HG03571 (cell line): ENCODE data around the gene MUSK.
"Not testable (repeated sequence)": the region's sequence is repeated elsewhere in the genome, so short reads cannot be mapped to it uniquely, and the experiment has no call there.

ENCODE experiments used
- ATAC-seq: cut with Tn5 transposase; IDR thresholded peaks from one replicate; pipeline ENCODE4 v1.9.1; 2021; ENCODE audit not compliant: unreplicated experiment

The MUSK gene

DNA sequence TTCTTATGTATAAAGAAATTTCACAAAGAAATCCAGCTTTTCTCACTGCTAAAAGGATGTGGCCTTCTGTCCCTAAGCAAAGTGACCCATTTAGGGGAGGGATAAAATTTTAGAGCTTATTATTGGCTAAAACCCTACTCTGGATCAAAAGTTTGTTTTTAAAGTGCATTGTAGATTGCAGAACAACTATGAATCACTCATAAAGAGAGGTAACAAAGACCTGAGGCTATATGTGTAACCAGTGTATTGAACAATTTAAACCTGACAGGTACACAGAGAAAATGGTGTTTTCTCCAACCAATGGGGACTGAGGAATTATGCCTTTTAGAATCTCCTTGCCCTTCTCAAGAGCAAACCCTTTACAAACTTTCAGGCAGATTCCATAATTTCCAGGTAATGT is 86.6 kb downstream of the MUSK start:
- no peak for ATAC-seq

- no peak for ATAC-seq
These were observed 89.6 kb downstream of the MUSK start for GRCh38 chr9:110758201-110758600.

DNA sequence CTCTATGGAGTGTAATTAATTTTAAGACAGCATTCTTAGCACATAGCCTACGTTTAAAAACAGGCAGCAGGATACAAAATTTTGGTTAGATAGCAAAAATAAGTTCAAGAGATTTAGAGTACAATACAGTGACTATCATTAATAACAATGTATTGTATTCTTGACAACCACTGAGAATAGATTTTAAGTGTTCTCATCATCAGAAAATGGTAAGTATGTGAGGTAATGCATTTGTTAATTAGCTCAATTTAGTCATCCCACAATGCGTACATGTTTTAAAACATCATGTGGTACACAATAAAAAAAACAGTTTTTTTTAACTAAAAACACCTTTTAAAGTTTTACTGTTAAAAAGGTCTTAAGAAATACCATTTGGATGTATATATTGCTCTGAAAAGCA is 94.2 kb downstream of the MUSK start:
- ATAC-seq: no peak

GRCh38 chr9:110763568-110763967 is 95.0 kb downstream of the MUSK start:
- no peak for ATAC-seq

DNA sequence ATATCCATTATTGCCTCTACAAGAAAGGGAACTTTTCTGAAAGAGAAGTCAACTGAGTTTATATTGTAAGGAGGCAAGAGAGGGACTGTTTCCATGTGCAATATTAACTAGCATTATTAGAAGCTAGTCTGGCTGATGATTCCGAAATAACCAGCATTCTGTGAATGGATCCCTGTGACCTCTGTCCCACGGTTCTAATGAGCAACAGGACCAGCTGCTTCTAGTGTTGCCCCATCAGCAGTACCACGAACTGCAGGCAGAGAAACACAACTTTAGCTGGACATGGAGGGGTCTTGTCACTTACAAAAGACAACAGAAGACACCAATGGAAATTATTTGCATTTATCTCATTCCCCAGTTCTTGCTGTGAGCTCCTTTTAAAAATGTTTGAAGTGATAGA is 95.4 kb downstream of the MUSK start:
- ATAC-seq: no peak

DNA sequence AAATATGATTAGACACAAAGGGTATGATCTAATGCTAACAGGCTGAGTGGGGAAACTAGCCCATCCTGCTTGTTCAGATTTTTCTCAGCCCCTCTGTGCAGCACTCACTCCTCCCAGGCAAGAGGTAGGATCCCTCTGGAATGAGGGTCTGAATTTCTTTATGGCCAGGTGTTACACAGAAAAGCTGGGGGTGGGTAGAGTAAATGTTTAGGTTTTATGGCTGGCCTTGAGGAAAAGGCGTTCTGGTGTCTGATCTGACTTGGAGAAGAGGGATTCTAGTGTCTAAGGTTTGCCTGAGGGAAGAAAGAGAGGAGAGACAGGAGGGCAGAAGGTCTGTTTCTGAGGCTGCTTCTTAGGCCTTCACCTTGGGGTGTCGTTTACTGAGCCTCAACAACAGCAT is 97.3 kb downstream of the MUSK start:
- no peak for ATAC-seq

DNA sequence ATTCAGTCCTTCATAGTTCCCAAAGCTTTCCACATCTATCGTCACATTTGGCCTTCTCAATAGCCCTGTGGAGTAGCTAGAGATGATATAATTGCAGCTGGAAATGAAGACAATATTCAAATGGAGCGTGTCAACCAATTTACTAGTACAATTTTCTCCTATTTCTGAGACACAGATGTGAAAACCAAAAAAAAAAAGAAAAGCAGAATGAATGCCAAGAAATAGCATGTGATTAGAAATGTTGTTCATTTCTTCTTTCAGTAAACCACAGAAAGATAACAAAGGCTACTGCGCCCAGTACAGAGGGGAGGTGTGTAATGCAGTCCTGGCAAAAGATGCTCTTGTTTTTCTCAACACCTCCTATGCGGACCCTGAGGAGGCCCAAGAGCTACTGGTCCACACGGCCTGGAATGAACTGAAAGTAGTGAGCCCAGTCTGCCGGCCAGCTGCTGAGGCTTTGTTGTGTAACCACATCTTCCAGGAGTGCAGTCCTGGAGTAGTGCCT is 99.0 kb downstream of the MUSK start:
- ATAC-seq: no peak

- no peak for ATAC-seq
These were observed 100.3 kb downstream of the MUSK start for GRCh38 chr9:110768886-110769285.

DNA sequence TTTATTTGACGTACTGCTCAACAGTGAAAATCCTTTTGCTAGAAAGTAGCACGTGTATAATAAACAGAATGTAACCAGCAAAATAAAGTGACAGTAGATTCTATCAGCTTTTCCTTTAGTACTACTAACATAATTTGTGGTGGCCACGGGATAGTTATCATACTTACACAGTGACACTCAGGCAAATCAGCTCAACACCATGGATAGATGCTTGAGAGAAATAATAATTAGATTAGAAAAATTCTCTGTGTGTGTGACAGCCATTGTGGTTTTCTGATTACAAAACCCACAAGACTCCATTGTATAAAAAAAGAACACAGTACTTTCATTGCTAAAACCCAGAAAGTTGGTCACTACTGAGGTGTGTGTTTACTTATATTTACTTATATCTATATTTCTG is 101.1 kb downstream of the MUSK start:
- no peak for ATAC-seq

DNA sequence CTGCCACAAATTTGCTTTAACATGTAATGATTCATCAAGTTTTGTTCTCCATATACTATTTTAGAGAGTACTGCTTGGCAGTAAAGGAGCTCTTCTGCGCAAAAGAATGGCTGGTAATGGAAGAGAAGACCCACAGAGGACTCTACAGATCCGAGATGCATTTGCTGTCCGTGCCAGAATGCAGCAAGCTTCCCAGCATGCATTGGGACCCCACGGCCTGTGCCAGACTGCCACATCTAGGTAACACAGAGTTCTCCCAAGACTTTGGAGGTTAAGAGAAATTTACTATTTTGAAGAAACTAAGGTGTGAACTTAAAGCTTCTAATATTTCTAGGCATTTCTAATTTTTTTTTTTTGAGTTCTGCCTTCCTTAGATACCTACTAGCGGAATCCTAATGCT is 107.1 kb downstream of the MUSK start:
- ATAC-seq: no peak

GRCh38 chr9:110776221-110776620 is 107.6 kb downstream of the MUSK start:
- no peak for ATAC-seq

- no peak for ATAC-seq
These were observed 108.7 kb downstream of the MUSK start for GRCh38 chr9:110777196-110777875.

GRCh38 chr9:110777876-110778215 is 109.3 kb downstream of the MUSK start:
- ATAC-seq: no peak

- no peak for ATAC-seq
These were observed 114.1 kb downstream of the MUSK start for GRCh38 chr9:110782701-110783100.

GRCh38 chr9:110784309-110784708 is 115.7 kb downstream of the MUSK start:
- ATAC-seq: no peak

- ATAC-seq: no peak
These were observed 116.6 kb downstream of the MUSK start for GRCh38 chr9:110785166-110785565.

DNA sequence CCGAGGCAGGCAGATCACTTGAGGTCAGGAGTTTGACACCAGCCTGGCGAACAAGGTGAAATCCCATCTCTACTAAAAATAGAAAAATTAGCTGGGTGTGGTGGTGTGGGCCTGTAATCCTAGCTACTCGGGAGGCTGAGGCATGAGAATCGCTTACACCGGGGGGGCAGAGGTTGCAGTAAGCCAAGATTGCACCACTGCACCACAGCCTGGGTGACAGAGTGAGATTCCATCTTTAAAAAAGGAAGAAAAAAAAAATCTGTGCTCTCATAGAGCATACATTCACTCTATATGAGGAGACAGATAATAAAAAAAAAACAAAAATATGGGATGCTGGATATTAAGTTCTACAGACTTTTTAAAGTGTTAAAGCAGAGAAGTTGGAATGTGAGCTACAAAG is 119.8 kb downstream of the MUSK start:
- ATAC-seq: not testable (repeated sequence)

DNA sequence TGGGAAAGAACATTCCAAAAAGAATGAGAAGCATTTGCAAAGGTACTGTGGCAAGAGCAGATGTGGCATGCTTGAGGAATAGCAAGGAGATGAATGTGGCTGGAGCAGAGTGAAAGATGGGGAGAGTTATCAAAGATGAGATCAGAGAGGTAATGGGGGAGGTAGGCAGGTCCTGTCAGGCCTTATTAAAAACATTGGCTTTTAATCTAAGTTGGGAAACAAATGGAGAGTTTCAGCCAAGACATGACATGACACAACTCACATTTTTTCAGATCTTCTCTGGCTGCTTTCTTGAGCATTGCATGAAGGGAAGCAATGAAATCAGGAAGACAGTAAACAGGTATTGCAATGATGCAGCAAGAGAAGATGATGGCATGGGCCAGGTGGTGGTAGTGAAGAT is 120.3 kb downstream of the MUSK start:
- no peak for ATAC-seq

DNA sequence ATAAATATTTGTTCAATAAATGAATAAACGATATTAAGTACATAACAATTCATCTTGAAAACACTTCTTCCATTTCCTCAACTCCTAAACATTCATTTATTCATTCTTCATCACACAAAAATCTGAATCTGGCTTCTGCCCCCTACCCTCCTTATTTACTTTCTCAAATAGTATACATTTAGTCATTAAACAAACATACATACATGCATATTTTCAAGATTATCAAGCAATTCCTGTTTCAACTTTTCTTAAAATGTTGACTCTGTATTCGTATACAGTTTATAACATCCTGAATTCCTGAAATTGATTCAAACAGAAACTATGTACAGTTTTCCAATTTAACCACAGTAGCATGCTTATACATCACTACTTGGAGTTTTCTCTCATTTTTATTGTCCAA is 129.0 kb downstream of the MUSK start:
- no peak for ATAC-seq

DNA sequence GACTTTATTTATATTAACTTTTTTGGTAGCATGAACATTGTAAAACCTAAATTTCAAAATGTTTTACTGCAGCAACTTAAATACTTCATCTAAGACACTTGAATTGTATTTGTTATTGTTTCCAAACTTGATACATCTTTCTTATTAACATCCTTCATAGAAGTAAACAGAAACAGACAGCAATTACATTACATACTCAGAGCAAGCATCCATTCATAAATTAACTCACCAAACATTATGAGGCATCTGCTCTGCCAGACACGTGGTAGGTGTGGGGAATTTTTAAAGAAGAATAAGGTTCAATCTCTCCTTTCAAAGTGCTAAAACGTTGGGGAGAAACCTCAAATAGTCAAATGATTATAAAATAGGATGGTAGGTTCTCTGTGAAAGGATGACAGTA is 130.8 kb downstream of the MUSK start:
- no peak for ATAC-seq

GRCh38 chr9:110801426-110801825 is 132.8 kb downstream of the MUSK start:
- ATAC-seq: no peak

DNA sequence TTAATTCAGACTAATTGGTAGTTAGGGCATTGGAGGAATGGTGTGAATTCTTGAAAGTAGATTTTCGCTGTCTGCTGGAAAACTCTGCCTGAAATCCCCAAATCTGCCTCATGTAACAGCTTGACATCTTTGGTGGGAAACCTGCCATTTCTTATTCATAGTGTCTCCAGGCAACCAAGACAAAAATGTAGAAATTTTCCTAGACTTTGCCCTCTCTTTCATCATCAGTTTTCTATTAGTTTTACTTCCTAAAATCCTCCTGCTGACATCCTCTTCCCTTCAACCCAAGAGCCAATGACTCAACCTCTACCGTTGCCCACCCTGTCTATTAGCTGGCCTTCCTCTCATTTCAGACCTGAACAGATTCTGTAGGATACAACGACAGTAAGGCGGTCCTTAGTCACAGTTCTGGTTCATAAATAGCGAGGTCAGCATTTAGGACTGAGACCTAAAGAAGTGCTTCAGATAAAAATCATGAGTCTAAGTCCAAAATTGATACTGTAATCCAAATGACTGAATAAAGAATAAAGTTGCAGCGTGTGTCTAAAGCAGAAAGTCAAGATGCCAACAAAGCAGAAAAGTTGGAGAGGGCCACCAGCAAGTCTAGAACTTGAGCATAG is 133.9 kb downstream of the MUSK start:
- no peak for ATAC-seq
